PC-3 (cell line): Measurements from ENCODE around the gene NPAS2. TPM values are rescaled to one million over a fixed set of nuclear protein-coding genes. Genes with fewer than 3 reads are reported as not detected.

ENCODE experiments used
- ATAC-seq: fragments of 200-7000 bp; cut with Tn5 transposase; 2 replicates; pipeline ENCODE4 v1.9.1; 2020; ENCODE audit warnings: mild to moderate bottlenecking, moderate library complexity
- BruUV-seq: library from RNA; stranded (reverse); fragments of 400-500 nt; replicated peaks from 2 replicates; lab custom pipeline; 2021; lab: Mats Ljungman, UMichigan
- CTCF ChIA-PET: fragments of 300-600 bp; sonication (Branson Sonifier 250); formaldehyde crosslinking; loops from one replicate; lab custom pipeline; 2022; ENCODE audit warnings: antibody characterized with exemption; lab: Charles Lee
- POLR2A ChIA-PET: fragments of 300-600 bp; sonication (Branson Sonifier 250); formaldehyde crosslinking; loops from one replicate; lab custom pipeline; 2022; ENCODE audit warnings: antibody characterized with exemption; ENCODE audit not compliant: unreplicated experiment; lab: Charles Lee
- DNase-seq: peaks from one replicate; pipeline ENCODE4 v3.0.0-alpha.2; 2015
- H2AFZ ChIP-seq: fragments of 300-600 bp; sonication (generic); 2 replicates; pipeline ENCODE4 v1.6.0; 2016; ENCODE audit warnings: antibody characterized with exemption, low read length
- H3F3A ChIP-seq: fragments of 300-600 bp; sonication (generic); one replicate; pipeline ENCODE4 v1.6.0; 2017; ENCODE audit warnings: antibody characterized with exemption, low read length, control low read depth, mild to moderate bottlenecking; ENCODE audit not compliant: unreplicated experiment
- H3K27ac ChIP-seq: fragments of 300-600 bp; sonication (generic); 2 replicates; pipeline ENCODE4 v1.5.1; 2016; ENCODE audit warnings: mild to moderate bottlenecking, low read length
- H3K27me3 ChIP-seq: fragments of 300-600 bp; sonication (generic); 2 replicates; pipeline ENCODE4 v1.6.1; 2016; ENCODE audit warnings: low read length, mixed read lengths
- H3K36me3 ChIP-seq: fragments of 300-600 bp; sonication (generic); 2 replicates; pipeline ENCODE4 v1.6.1; 2016; ENCODE audit warnings: low read depth, mixed run types, low read length, mixed read lengths
- H3K4me1 ChIP-seq: fragments of 300-600 bp; sonication (generic); 2 replicates; pipeline ENCODE4 v1.5.1; 2016; ENCODE audit warnings: low read length; ENCODE audit not compliant: insufficient read depth
- H3K4me2 ChIP-seq: fragments of 300-600 bp; sonication (generic); 2 replicates; pipeline ENCODE4 v1.6.0; 2016; ENCODE audit warnings: low read length
- H3K4me3 ChIP-seq: fragments of 300-600 bp; sonication (generic); 2 replicates; pipeline ENCODE4 v1.5.1; 2016; ENCODE audit warnings: mild to moderate bottlenecking, low read length, mixed read lengths
- H3K79me2 ChIP-seq: fragments of 300-600 bp; sonication (generic); 2 replicates; pipeline ENCODE4 v1.6.1; 2017; ENCODE audit warnings: low read length, mixed read lengths
- H3K9ac ChIP-seq: fragments of 300-600 bp; sonication (generic); 2 replicates; pipeline ENCODE4 v1.6.0; 2016; ENCODE audit warnings: mild to moderate bottlenecking, low read length
- H3K9me2 ChIP-seq: fragments of 300-600 bp; sonication (generic); replicated peaks from 2 replicates; pipeline ENCODE4 v1.6.1; 2016; ENCODE audit warnings: mixed run types, low read length, mixed read lengths
- H3K9me3 ChIP-seq: fragments of 300-600 bp; sonication (generic); 2 replicates; pipeline ENCODE4 v1.6.1; 2016; ENCODE audit warnings: low read length, mixed read lengths
- H4K20me1 ChIP-seq: fragments of 300-600 bp; sonication (generic); 2 replicates; pipeline ENCODE4 v1.6.1; 2016; ENCODE audit warnings: low read length, mixed read lengths
- EZH2 ChIP-seq: fragments of 300-600 bp; sonication (generic); IDR thresholded peaks from one replicate; pipeline ENCODE4 v1.6.1; 2017; ENCODE audit warnings: antibody characterized with exemption, mild to moderate bottlenecking, low read length; ENCODE audit not compliant: unreplicated experiment
- EZH2phosphoT487 ChIP-seq: fragments of 300-600 bp; sonication (generic); IDR thresholded peaks from 2 replicates; pipeline ENCODE4 v1.6.1; 2018; ENCODE audit warnings: mild to moderate bottlenecking, antibody characterized with exemption, low read length, borderline replicate concordance
- intact Hi-C: fragments of 100-400 bp; cut with micrococcal nuclease; formaldehyde crosslinking; loops from 2 replicates; pipeline ENCODE4 v1.9.0; 2023
- total RNA-seq: library from RNA; depleted of rRNA; stranded (reverse); fragments of >200 nt; gene quantifications from 2 replicates; pipeline ENCODE4 v1.2.3, GENCODE V29; 2014
- TF ChIP-seq, protein P1 (sequence below): fragments of 300-600 bp; sonication (generic); conservative IDR thresholded peaks from 2 replicates; pipeline ENCODE4 v1.5.1; 2017; ENCODE audit warnings: antibody characterized with exemption, low read depth, mild to moderate bottlenecking, low read length

Gene NPAS2
- total RNA-seq, 1 experiment from 2014 or later: 55.4 TPM

- no peak for DNase-seq
- BruUV-seq: no TSS peak
These were observed 37.5 kb upstream of the NPAS2 start for GRCh38 chr2:100782380-100782878.

DNA sequence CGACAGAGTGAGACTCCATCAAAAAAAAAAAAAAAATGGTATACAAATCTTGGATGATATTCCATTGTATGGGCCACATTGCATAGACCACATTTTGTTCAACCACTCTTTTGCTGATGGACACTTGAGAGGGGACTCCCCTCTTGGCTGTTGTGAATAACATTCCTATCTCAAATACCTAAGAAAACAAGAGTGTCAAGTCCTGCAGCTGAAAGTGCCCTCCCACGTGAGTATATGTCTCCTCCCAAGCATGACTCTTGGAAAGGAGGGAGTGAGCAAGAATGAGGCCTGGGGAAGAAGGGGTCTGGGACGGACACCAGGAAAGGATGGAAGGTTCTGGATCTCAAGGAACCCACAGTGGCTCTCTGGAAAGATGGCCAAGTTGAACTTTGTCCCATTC is 36.0 kb upstream of the NPAS2 start:
- DNase-seq (peak; percentile 48), ATAC-seq (no peak)
- H3K9ac ChIP-seq: peak overlapping the region; percentile 3; the same call in 1 of the 2 replicates
- TF ChIP-seq, protein P1, sequence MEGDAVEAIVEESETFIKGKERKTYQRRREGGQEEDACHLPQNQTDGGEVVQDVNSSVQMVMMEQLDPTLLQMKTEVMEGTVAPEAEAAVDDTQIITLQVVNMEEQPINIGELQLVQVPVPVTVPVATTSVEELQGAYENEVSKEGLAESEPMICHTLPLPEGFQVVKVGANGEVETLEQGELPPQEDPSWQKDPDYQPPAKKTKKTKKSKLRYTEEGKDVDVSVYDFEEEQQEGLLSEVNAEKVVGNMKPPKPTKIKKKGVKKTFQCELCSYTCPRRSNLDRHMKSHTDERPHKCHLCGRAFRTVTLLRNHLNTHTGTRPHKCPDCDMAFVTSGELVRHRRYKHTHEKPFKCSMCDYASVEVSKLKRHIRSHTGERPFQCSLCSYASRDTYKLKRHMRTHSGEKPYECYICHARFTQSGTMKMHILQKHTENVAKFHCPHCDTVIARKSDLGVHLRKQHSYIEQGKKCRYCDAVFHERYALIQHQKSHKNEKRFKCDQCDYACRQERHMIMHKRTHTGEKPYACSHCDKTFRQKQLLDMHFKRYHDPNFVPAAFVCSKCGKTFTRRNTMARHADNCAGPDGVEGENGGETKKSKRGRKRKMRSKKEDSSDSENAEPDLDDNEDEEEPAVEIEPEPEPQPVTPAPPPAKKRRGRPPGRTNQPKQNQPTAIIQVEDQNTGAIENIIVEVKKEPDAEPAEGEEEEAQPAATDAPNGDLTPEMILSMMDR: no peak
- TF ChIP-seq EZH2 (no peak), EZH2phosphoT487 (no peak)
- 0 out of 2 replicates have a peak, but pooled peaks cover 6% of the 10 kb centered on the region for H3K79me2 ChIP-seq
- no TSS peak for BruUV-seq
- no peaks in the 10 kb centered on the region for H4K20me1 ChIP-seq
- no peaks in the 10 kb centered on the region for H3K27me3 ChIP-seq
- no peaks in the 10 kb centered on the region for H3K9me3 ChIP-seq
- CTCF ChIA-PET: no interaction called here
- POLR2A ChIA-PET: no interaction called here
- H3K4me1 ChIP-seq: peaks cover 68% of the 10 kb centered on the region
- intact Hi-C loops: loop anchor here (5.0 kb wide), 1 partner anchor 118 kb away; no protein-coding TSS in a partner anchor
- H2AFZ ChIP-seq: no peak overlapping the region
- H3K4me2 ChIP-seq: no peak overlapping the region
- H3K4me3 ChIP-seq: no peak overlapping the region
- peak overlapping the region; percentile 91 for H3K27ac ChIP-seq
- H3F3A ChIP-seq: peaks cover 23% of the 10 kb centered on the region
- H3K9me2 ChIP-seq: no peaks in the 10 kb centered on the region
- no peaks in the 10 kb centered on the region for H3K36me3 ChIP-seq

More at GRCh38 chr2:100782380-100782878, 37.5 kb upstream of the NPAS2 start:
- H3K9ac ChIP-seq: peak overlapping the region; percentile 61
- no peaks in the 10 kb centered on the region for H4K20me1 ChIP-seq
- H3K9me3 ChIP-seq: no peaks in the 10 kb centered on the region
- H3K36me3 ChIP-seq: no peaks in the 10 kb centered on the region
- peaks cover 23% of the 10 kb centered on the region for H3F3A ChIP-seq
- peak overlapping the region; percentile 99 for H3K27ac ChIP-seq
- ChIA-PET POLR2A (no interaction called here), CTCF (no interaction called here)
- no peaks in the 10 kb centered on the region for H3K27me3 ChIP-seq
- ATAC-seq: no peak
- no peak overlapping the region for H2AFZ ChIP-seq
- H3K4me3 ChIP-seq: no peak overlapping the region
- no peaks in the 10 kb centered on the region for H3K9me2 ChIP-seq
- intact Hi-C loops: loop anchor here (5.0 kb wide), 1 partner anchor 120 kb away; no protein-coding TSS in a partner anchor
- peaks cover 67% of the 10 kb centered on the region for H3K4me1 ChIP-seq
- no peak overlapping the region for H3K4me2 ChIP-seq
- 0 out of 2 replicates have a peak, but pooled peaks cover 6% of the 10 kb centered on the region for H3K79me2 ChIP-seq
- no peak for TF ChIP-seq EZH2
- TF ChIP-seq, protein P1: no peak
- TF ChIP-seq EZH2phosphoT487: no peak

DNA sequence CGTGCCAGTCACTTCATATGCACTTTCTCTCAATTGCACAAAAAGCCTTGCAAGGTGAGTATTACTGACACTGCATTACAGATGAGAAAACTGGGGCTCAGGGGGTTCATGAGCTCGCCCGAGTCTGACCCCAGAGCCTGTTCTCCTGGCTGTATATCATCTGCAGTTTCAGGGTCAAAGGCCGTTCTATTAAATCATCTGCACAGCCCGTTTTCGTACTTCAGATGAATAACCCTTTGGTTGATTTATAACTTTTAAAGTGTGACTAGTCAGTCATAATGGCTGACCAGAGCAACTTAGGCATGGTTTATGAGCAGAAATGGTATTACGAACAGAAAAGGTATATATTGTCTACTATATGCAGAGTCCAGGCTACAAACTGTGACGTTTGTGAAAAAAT is 35.3 kb upstream of the NPAS2 start:
- intact Hi-C loops: loop anchor here (5.0 kb wide), 1 partner anchor 118 kb away; no protein-coding TSS in a partner anchor
- ChIA-PET POLR2A (no interaction called here), CTCF (interaction anchor here (0.6 kb wide), 1 partner anchor 54 kb away, joined by 4 read pairs; no protein-coding TSS in a partner anchor)
- H3K4me1 ChIP-seq: peaks cover 66% of the 10 kb centered on the region
- TF ChIP-seq EZH2phosphoT487 (no peak), EZH2 (no peak)
- TF ChIP-seq, protein P1: no peak
- no peaks in the 10 kb centered on the region for H3K36me3 ChIP-seq
- H3K27ac ChIP-seq: peak overlapping the region; percentile 91
- no peaks in the 10 kb centered on the region for H3K27me3 ChIP-seq
- H3K4me3 ChIP-seq: no peak overlapping the region
- H2AFZ ChIP-seq: no peak overlapping the region
- H3F3A ChIP-seq: peaks cover 23% of the 10 kb centered on the region
- 0 out of 2 replicates have a peak, but pooled peaks cover 3% of the 10 kb centered on the region for H3K79me2 ChIP-seq
- no peaks in the 10 kb centered on the region for H4K20me1 ChIP-seq
- no peak for ATAC-seq
- H3K9ac ChIP-seq: peak overlapping the region; percentile 47
- H3K4me2 ChIP-seq: peak overlapping the region; percentile 77
- H3K9me2 ChIP-seq: no peaks in the 10 kb centered on the region
- no peak for DNase-seq
- H3K9me3 ChIP-seq: no peaks in the 10 kb centered on the region
- no TSS peak for BruUV-seq
